ENCODE measurements around the gene LIN37. TPM values are rescaled to one million over a fixed set of nuclear protein-coding genes. Genes with fewer than 3 reads are reported as not detected.

Gene LIN37
- total and polyA plus RNA-seq, 2 experiments from 2014 or later = 4.3 to 6.8 TPM

- no peaks in the 10 kb centered on the region for H3K9me2 ChIP-seq (ENCODE audit: insufficient read depth)
- Mint-ChIP-seq H3K27ac (no peak overlapping the region), H3K27me3 (ENCODE audit: insufficient read depth, low read depth, poor library complexity) (peaks cover 38% of the 10 kb centered on the region), H3K4me3 (peak overlapping the region; percentile 83), H3K36me3 (ENCODE audit: low read depth) (peaks cover 16% of the 10 kb centered on the region), H3K4me1 (peaks cover 15% of the 10 kb centered on the region), H3K9me3 (no peaks in the 10 kb centered on the region; the same call in 2 of the 3 replicates)
- peak; percentile 1; the same call in 2 of the 3 replicates for ATAC-seq
- H3K27me3 ChIP-seq (ENCODE audit: insufficient read depth) = peaks cover 28% of the 10 kb centered on the region
- peaks cover 13% of the 10 kb centered on the region for H3K79me2 ChIP-seq (replicated peaks; ENCODE audit: insufficient read depth)
- TF ChIP-seq, protein P1, sequence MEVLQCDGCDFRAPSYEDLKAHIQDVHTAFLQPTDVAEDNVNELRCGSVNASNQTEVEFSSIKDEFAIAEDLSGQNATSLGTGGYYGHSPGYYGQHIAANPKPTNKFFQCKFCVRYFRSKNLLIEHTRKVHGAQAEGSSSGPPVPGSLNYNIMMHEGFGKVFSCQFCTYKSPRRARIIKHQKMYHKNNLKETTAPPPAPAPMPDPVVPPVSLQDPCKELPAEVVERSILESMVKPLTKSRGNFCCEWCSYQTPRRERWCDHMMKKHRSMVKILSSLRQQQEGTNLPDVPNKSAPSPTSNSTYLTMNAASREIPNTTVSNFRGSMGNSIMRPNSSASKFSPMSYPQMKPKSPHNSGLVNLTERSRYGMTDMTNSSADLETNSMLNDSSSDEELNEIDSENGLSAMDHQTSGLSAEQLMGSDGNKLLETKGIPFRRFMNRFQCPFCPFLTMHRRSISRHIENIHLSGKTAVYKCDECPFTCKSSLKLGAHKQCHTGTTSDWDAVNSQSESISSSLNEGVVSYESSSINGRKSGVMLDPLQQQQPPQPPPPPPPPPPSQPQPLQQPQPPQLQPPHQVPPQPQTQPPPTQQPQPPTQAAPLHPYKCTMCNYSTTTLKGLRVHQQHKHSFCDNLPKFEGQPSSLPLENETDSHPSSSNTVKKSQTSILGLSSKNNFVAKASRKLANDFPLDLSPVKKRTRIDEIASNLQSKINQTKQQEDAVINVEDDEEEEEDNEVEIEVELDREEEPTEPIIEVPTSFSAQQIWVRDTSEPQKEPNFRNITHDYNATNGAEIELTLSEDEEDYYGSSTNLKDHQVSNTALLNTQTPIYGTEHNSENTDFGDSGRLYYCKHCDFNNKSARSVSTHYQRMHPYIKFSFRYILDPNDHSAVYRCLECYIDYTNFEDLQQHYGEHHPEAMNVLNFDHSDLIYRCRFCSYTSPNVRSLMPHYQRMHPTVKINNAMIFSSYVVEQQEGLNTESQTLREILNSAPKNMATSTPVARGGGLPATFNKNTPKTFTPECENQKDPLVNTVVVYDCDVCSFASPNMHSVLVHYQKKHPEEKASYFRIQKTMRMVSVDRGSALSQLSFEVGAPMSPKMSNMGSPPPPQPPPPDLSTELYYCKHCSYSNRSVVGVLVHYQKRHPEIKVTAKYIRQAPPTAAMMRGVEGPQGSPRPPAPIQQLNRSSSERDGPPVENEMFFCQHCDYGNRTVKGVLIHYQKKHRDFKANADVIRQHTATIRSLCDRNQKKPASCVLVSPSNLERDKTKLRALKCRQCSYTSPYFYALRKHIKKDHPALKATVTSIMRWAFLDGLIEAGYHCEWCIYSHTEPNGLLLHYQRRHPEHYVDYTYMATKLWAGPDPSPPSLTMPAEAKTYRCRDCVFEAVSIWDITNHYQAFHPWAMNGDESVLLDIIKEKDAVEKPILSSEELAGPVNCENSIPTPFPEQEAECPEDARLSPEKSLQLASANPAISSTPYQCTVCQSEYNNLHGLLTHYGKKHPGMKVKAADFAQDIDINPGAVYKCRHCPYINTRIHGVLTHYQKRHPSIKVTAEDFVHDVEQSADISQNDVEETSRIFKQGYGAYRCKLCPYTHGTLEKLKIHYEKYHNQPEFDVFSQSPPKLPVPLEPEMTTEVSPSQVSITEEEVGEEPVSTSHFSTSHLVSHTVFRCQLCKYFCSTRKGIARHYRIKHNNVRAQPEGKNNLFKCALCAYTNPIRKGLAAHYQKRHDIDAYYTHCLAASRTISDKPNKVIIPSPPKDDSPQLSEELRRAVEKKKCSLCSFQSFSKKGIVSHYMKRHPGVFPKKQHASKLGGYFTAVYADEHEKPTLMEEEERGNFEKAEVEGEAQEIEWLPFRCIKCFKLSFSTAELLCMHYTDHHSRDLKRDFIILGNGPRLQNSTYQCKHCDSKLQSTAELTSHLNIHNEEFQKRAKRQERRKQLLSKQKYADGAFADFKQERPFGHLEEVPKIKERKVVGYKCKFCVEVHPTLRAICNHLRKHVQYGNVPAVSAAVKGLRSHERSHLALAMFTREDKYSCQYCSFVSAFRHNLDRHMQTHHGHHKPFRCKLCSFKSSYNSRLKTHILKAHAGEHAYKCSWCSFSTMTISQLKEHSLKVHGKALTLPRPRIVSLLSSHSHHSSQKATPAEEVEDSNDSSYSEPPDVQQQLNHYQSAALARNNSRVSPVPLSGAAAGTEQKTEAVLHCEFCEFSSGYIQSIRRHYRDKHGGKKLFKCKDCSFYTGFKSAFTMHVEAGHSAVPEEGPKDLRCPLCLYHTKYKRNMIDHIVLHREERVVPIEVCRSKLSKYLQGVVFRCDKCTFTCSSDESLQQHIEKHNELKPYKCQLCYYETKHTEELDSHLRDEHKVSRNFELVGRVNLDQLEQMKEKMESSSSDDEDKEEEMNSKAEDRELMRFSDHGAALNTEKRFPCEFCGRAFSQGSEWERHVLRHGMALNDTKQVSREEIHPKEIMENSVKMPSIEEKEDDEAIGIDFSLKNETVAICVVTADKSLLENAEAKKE (CRISPR knock-in tag; IDR thresholded peaks at IDR 0.05) = no peak
- TF ChIP-seq, protein P2, sequence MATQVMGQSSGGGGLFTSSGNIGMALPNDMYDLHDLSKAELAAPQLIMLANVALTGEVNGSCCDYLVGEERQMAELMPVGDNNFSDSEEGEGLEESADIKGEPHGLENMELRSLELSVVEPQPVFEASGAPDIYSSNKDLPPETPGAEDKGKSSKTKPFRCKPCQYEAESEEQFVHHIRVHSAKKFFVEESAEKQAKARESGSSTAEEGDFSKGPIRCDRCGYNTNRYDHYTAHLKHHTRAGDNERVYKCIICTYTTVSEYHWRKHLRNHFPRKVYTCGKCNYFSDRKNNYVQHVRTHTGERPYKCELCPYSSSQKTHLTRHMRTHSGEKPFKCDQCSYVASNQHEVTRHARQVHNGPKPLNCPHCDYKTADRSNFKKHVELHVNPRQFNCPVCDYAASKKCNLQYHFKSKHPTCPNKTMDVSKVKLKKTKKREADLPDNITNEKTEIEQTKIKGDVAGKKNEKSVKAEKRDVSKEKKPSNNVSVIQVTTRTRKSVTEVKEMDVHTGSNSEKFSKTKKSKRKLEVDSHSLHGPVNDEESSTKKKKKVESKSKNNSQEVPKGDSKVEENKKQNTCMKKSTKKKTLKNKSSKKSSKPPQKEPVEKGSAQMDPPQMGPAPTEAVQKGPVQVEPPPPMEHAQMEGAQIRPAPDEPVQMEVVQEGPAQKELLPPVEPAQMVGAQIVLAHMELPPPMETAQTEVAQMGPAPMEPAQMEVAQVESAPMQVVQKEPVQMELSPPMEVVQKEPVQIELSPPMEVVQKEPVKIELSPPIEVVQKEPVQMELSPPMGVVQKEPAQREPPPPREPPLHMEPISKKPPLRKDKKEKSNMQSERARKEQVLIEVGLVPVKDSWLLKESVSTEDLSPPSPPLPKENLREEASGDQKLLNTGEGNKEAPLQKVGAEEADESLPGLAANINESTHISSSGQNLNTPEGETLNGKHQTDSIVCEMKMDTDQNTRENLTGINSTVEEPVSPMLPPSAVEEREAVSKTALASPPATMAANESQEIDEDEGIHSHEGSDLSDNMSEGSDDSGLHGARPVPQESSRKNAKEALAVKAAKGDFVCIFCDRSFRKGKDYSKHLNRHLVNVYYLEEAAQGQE (IDR thresholded peaks at IDR 0.05; ENCODE audit: unreplicated experiment) = no peak
- no peak for TF ChIP-seq ZNF114 (CRISPR knock-in tag; IDR thresholded peaks at IDR 0.05)
- TF ChIP-seq CREB1 (CRISPR knock-in tag; IDR thresholded peaks at IDR 0.05; ENCODE audit: low read depth) = no peak
- no peak for TF ChIP-seq ETS1 (IDR thresholded peaks at IDR 0.05)
- TF ChIP-seq ZNF331 (CRISPR knock-in tag; IDR thresholded peaks at IDR 0.05; ENCODE audit: low read depth) = no peak
- no peak for TF ChIP-seq JUNB (IDR thresholded peaks at IDR 0.05; ENCODE audit: unreplicated experiment)
- no peak for TF ChIP-seq STAT1 (IDR thresholded peaks at IDR 0.05; ENCODE audit: unreplicated experiment)
- no peak; the same call in 1 of the 2 replicates for TF ChIP-seq POLR2AphosphoS5 (IDR thresholded peaks at IDR 0.05; ENCODE audit: low read depth)
- TF ChIP-seq EZH2 (IDR thresholded peaks at IDR 0.05; ENCODE audit: low read depth, unreplicated experiment) = no peak
- TF ChIP-seq EZH2phosphoT487 (IDR thresholded peaks at IDR 0.05; ENCODE audit: unreplicated experiment) = no peak
- TF ChIP-seq, protein P3, sequence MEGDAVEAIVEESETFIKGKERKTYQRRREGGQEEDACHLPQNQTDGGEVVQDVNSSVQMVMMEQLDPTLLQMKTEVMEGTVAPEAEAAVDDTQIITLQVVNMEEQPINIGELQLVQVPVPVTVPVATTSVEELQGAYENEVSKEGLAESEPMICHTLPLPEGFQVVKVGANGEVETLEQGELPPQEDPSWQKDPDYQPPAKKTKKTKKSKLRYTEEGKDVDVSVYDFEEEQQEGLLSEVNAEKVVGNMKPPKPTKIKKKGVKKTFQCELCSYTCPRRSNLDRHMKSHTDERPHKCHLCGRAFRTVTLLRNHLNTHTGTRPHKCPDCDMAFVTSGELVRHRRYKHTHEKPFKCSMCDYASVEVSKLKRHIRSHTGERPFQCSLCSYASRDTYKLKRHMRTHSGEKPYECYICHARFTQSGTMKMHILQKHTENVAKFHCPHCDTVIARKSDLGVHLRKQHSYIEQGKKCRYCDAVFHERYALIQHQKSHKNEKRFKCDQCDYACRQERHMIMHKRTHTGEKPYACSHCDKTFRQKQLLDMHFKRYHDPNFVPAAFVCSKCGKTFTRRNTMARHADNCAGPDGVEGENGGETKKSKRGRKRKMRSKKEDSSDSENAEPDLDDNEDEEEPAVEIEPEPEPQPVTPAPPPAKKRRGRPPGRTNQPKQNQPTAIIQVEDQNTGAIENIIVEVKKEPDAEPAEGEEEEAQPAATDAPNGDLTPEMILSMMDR (conservative IDR thresholded peaks at IDR 0.05; ENCODE audit: low read depth in 2 of 2) = no peak
- no peak for TF ChIP-seq NANOG (IDR thresholded peaks at IDR 0.05; ENCODE audit: borderline replicate concordance)
- H4K20me1 ChIP-seq (replicated peaks; ENCODE audit: insufficient read depth) = no peaks in the 10 kb centered on the region; the same call in 1 of the 2 replicates
- DNase-seq (ENCODE audit: low spot score) = peak; percentile 23
- peak overlapping the region; percentile 94 for H3K4me3 ChIP-seq
- H2AFZ ChIP-seq = peak overlapping the region; percentile 90
- H3K4me1 ChIP-seq (ENCODE audit: insufficient read depth) = peaks cover 4% of the 10 kb centered on the region
- H3K27ac ChIP-seq (ENCODE audit: low read depth) = no peak overlapping the region
- peaks cover 6% of the 10 kb centered on the region; the same call in 1 of the 2 replicates for H3K36me3 ChIP-seq (ENCODE audit: insufficient read depth)
- peak overlapping the region; percentile 93 for H3K4me2 ChIP-seq
- H3F3A ChIP-seq (replicated peaks; ENCODE audit: low read depth) = 0 out of 2 replicates have a peak, but pooled peaks cover 6% of the 10 kb centered on the region
These were observed 7.4 kb downstream of the LIN37 start for GRCh38 chr19:35755550-35756376.

Measured in GM23338 (cell line).